Activated CD4-positive, alpha-beta memory T cell treated with anti-CD3 and anti-CD28 coated beads for 36 hours (primary cell): ENCODE results near the gene FOXP1. TPM values are rescaled to one million over a fixed set of nuclear protein-coding genes. Genes with fewer than 3 reads are reported as not detected.
"Not testable (repeated sequence)": the region's sequence is repeated elsewhere in the genome, so short reads cannot be mapped to it uniquely, and the experiment has no call there.

ENCODE experiments used
- CTCF ChIA-PET: fragments of 350-600 bp; sonication (Branson Sonifier 250); formaldehyde crosslinking; loops from one replicate; lab custom pipeline; 2021; ENCODE audit warnings: antibody characterized with exemption, inconsistent platforms; lab: Charles Lee
- POLR2A ChIA-PET: fragments of 350-600 bp; sonication (Branson Sonifier 250); formaldehyde crosslinking; loops from one replicate; lab custom pipeline; 2021; ENCODE audit warnings: antibody characterized with exemption; lab: Charles Lee
- DNase-seq: peaks from one replicate; pipeline ENCODE4 v3.0.0-alpha.2; 2020
- H3K27ac Mint-ChIP-seq: one replicate; pipeline ENCODE4 v1.8.0; 2021; ENCODE audit warnings: mixed read lengths
- H3K27me3 Mint-ChIP-seq: one replicate; pipeline ENCODE4 v1.8.0; 2021; ENCODE audit warnings: mixed read lengths
- H3K36me3 Mint-ChIP-seq: one replicate; pipeline ENCODE4 v1.8.0; 2021; ENCODE audit warnings: mixed read lengths
- H3K4me1 Mint-ChIP-seq: one replicate; pipeline ENCODE4 v1.8.0; 2021; ENCODE audit warnings: low read depth, mixed read lengths
- H3K4me3 Mint-ChIP-seq: one replicate; pipeline ENCODE4 v1.8.0; 2021; ENCODE audit warnings: mild to moderate bottlenecking, mixed read lengths
- H3K9me3 Mint-ChIP-seq: one replicate; pipeline ENCODE4 v1.8.0; 2021; ENCODE audit warnings: mixed read lengths
- intact Hi-C: fragments of 100-400 bp; cut with micrococcal nuclease; formaldehyde crosslinking; loops from one replicate; pipeline ENCODE4 v1.15.1; 2023
- total RNA-seq, 2 experiments: library from RNA; stranded (reverse); gene quantifications; one replicate each; pipeline ENCODE4 v1.2.3, GENCODE V29; 2021

Gene FOXP1
- total RNA-seq, 2 experiments from 2014 or later: 94.4 to 102 TPM

- ChIA-PET POLR2A (no interaction called here), CTCF (no interaction called here)
- Mint-ChIP-seq H3K9me3 (peaks cover 7% of the 10 kb centered on the region), H3K36me3 (peaks cover 21% of the 10 kb centered on the region), H3K27ac (no peak overlapping the region), H3K4me3 (no peak overlapping the region), H3K27me3 (no peaks in the 10 kb centered on the region), H3K4me1 (peaks cover 6% of the 10 kb centered on the region)
- DNase-seq: no peak
- intact Hi-C loops: no loop called here
Measured at GRCh38 chr3:71329817-71330216, 253.7 kb downstream of the FOXP1 start.

- no peak overlapping the region for H3K4me3 Mint-ChIP-seq
- H3K27ac Mint-ChIP-seq: no peak overlapping the region
- ChIA-PET POLR2A (no interaction called here), CTCF (no interaction called here)
- no peaks in the 10 kb centered on the region for H3K27me3 Mint-ChIP-seq
- no peak for DNase-seq
- peaks cover 21% of the 10 kb centered on the region for H3K36me3 Mint-ChIP-seq
- intact Hi-C loops: no loop called here
- H3K4me1 Mint-ChIP-seq: peaks cover 6% of the 10 kb centered on the region
- peaks cover 10% of the 10 kb centered on the region for H3K9me3 Mint-ChIP-seq
Measured at GRCh38 chr3:71328926-71329325, 254.6 kb downstream of the FOXP1 start.

- peaks cover 10% of the 10 kb centered on the region for H3K9me3 Mint-ChIP-seq
- no peaks in the 10 kb centered on the region for H3K27me3 Mint-ChIP-seq
- peaks cover 19% of the 10 kb centered on the region for H3K36me3 Mint-ChIP-seq
- ChIA-PET CTCF (no interaction called here), POLR2A (no interaction called here)
- peaks cover 4% of the 10 kb centered on the region for H3K4me1 Mint-ChIP-seq
- no peak overlapping the region for H3K27ac Mint-ChIP-seq
- no peak overlapping the region for H3K4me3 Mint-ChIP-seq
- DNase-seq: no peak
- intact Hi-C loops: no loop called here
Measured at GRCh38 chr3:71327936-71328335, 255.6 kb downstream of the FOXP1 start.

- H3K9me3 Mint-ChIP-seq: peaks cover 6% of the 10 kb centered on the region
- no peak overlapping the region for H3K27ac Mint-ChIP-seq
- ChIA-PET POLR2A (no interaction called here), CTCF (no interaction called here)
- H3K4me3 Mint-ChIP-seq: no peak overlapping the region
- DNase-seq: no peak
- peaks cover 14% of the 10 kb centered on the region for H3K36me3 Mint-ChIP-seq
- peaks cover 4% of the 10 kb centered on the region for H3K4me1 Mint-ChIP-seq
- no peaks in the 10 kb centered on the region for H3K27me3 Mint-ChIP-seq
- intact Hi-C loops: no loop called here
Measured at GRCh38 chr3:71325715-71326114, 257.8 kb downstream of the FOXP1 start.

- H3K27ac Mint-ChIP-seq, H3K36me3 Mint-ChIP-seq, H3K9me3 Mint-ChIP-seq, CTCF ChIA-PET, H3K4me3 Mint-ChIP-seq, H3K4me1 Mint-ChIP-seq, POLR2A ChIA-PET, DNase-seq, intact Hi-C loops, H3K27me3 Mint-ChIP-seq: not testable (repeated sequence)
Measured at GRCh38 chr3:71324224-71324623, 259.3 kb downstream of the FOXP1 start.

- H3K4me1 Mint-ChIP-seq: peaks cover 8% of the 10 kb centered on the region
- H3K4me3 Mint-ChIP-seq: no peak overlapping the region
- no peak for DNase-seq
- peaks cover 2% of the 10 kb centered on the region for H3K9me3 Mint-ChIP-seq
- intact Hi-C loops: no loop called here
- POLR2A ChIA-PET: no interaction called here
- no peak overlapping the region for H3K27ac Mint-ChIP-seq
- peaks cover 9% of the 10 kb centered on the region for H3K36me3 Mint-ChIP-seq
- no peaks in the 10 kb centered on the region for H3K27me3 Mint-ChIP-seq
- CTCF ChIA-PET: no interaction called here
Measured at GRCh38 chr3:71323558-71323957, 260.0 kb downstream of the FOXP1 start.

GRCh38 chr3:71322154-71322553 lies 261.4 kb downstream of the FOXP1 start:
- intact Hi-C loops: no loop called here
- Mint-ChIP-seq H3K4me1 (peaks cover 13% of the 10 kb centered on the region), H3K27me3 (no peaks in the 10 kb centered on the region), H3K4me3 (no peak overlapping the region), H3K36me3 (peaks cover 6% of the 10 kb centered on the region), H3K9me3 (peaks cover 2% of the 10 kb centered on the region), H3K27ac (no peak overlapping the region)
- ChIA-PET CTCF (interaction anchor here (0.7 kb wide), 1 partner anchor 321 kb away, joined by 3 read pairs; no protein-coding TSS in a partner anchor), POLR2A (no interaction called here)
- DNase-seq: no peak

- Mint-ChIP-seq H3K4me1 (peaks cover 25% of the 10 kb centered on the region), H3K27ac (no peak overlapping the region), H3K4me3 (no peak overlapping the region), H3K27me3 (no peaks in the 10 kb centered on the region), H3K36me3 (peaks cover 4% of the 10 kb centered on the region), H3K9me3 (peaks cover 2% of the 10 kb centered on the region)
- ChIA-PET POLR2A (no interaction called here), CTCF (no interaction called here)
- DNase-seq: no peak
- intact Hi-C loops: no loop called here
Measured at GRCh38 chr3:71319771-71320170, 263.8 kb downstream of the FOXP1 start.

- CTCF ChIA-PET: no interaction called here
- intact Hi-C loops: no loop called here
Measured at GRCh38 chr3:71318458-71318827, 265.1 kb downstream of the FOXP1 start.

GRCh38 chr3:71317749-71318457 lies 265.6 kb downstream of the FOXP1 start:
- POLR2A ChIA-PET: no interaction called here
- no peak overlapping the region for H3K4me3 Mint-ChIP-seq
- peaks cover 25% of the 10 kb centered on the region for H3K4me1 Mint-ChIP-seq
- peaks cover 4% of the 10 kb centered on the region for H3K36me3 Mint-ChIP-seq
- H3K27me3 Mint-ChIP-seq: no peaks in the 10 kb centered on the region
- CTCF ChIA-PET: no interaction called here
- H3K9me3 Mint-ChIP-seq: no peaks in the 10 kb centered on the region
- intact Hi-C loops: no loop called here
- no peak for DNase-seq
- no peak overlapping the region for H3K27ac Mint-ChIP-seq

More at GRCh38 chr3:71318458-71318827, 265.1 kb downstream of the FOXP1 start:
- no peak overlapping the region for H3K4me3 Mint-ChIP-seq
- H3K4me1 Mint-ChIP-seq: peaks cover 25% of the 10 kb centered on the region
- no peaks in the 10 kb centered on the region for H3K9me3 Mint-ChIP-seq
- POLR2A ChIA-PET: no interaction called here
- no peak overlapping the region for H3K27ac Mint-ChIP-seq
- DNase-seq: no peak
- H3K36me3 Mint-ChIP-seq: peaks cover 4% of the 10 kb centered on the region
- no peaks in the 10 kb centered on the region for H3K27me3 Mint-ChIP-seq

GRCh38 chr3:71317140-71317539 lies 266.4 kb downstream of the FOXP1 start:
- Mint-ChIP-seq H3K9me3 (no peaks in the 10 kb centered on the region), H3K27me3 (no peaks in the 10 kb centered on the region), H3K4me1 (peaks cover 25% of the 10 kb centered on the region), H3K36me3 (peaks cover 5% of the 10 kb centered on the region), H3K4me3 (no peak overlapping the region), H3K27ac (no peak overlapping the region)
- ChIA-PET POLR2A (interaction anchor here (1.1 kb wide), 1 partner anchor 16 kb away, joined by 4 read pairs; no protein-coding TSS in a partner anchor), CTCF (no interaction called here)
- DNase-seq: no peak
- intact Hi-C loops: no loop called here

- Mint-ChIP-seq H3K4me1 (peaks cover 29% of the 10 kb centered on the region), H3K9me3 (no peaks in the 10 kb centered on the region), H3K27ac (no peak overlapping the region), H3K4me3 (no peak overlapping the region), H3K36me3 (peaks cover 1% of the 10 kb centered on the region), H3K27me3 (no peaks in the 10 kb centered on the region)
- no peak for DNase-seq
- POLR2A ChIA-PET: interaction anchor here (1.1 kb wide), 1 partner anchor 15 kb away, joined by 4 read pairs; no protein-coding TSS in a partner anchor
- intact Hi-C loops: no loop called here
- CTCF ChIA-PET: interaction anchor here (0.6 kb wide), 1 partner anchor 191 kb away, joined by 3 read pairs; no protein-coding TSS in a partner anchor
Measured at GRCh38 chr3:71316066-71316777, 267.3 kb downstream of the FOXP1 start.
